Subcutaneous adipose tissue (tissue), 4 donors: ENCODE data around the gene GLI3. TPM values are rescaled to one million over a fixed set of nuclear protein-coding genes. Genes with fewer than 3 reads are reported as not detected.

Experiments used
- total RNA-seq, 4 donors: library from RNA; depleted of rRNA; stranded (reverse); fragments of >200 nt; gene quantifications; one replicate each; pipeline ENCODE4 v1.1.0, GENCODE V29; 2016
- TF ChIP-seq, protein P1 (sequence below): fragments of 450-650 bp; IDR thresholded peaks from one replicate; pipeline ENCODE4 v1.5.1; 2016; ENCODE audit warnings: low read depth, mild to moderate bottlenecking, control low read depth, antibody characterized with exemption, moderate library complexity

Gene GLI3
- total RNA-seq, 4 donors from 2014 or later: 11.6 to 16.8 (median 16.3) TPM

- TF ChIP-seq, protein P1, sequence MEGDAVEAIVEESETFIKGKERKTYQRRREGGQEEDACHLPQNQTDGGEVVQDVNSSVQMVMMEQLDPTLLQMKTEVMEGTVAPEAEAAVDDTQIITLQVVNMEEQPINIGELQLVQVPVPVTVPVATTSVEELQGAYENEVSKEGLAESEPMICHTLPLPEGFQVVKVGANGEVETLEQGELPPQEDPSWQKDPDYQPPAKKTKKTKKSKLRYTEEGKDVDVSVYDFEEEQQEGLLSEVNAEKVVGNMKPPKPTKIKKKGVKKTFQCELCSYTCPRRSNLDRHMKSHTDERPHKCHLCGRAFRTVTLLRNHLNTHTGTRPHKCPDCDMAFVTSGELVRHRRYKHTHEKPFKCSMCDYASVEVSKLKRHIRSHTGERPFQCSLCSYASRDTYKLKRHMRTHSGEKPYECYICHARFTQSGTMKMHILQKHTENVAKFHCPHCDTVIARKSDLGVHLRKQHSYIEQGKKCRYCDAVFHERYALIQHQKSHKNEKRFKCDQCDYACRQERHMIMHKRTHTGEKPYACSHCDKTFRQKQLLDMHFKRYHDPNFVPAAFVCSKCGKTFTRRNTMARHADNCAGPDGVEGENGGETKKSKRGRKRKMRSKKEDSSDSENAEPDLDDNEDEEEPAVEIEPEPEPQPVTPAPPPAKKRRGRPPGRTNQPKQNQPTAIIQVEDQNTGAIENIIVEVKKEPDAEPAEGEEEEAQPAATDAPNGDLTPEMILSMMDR: no peak
Measured at GRCh38 chr7:42082144-42082543, 154.9 kb downstream of the GLI3 start.

GRCh38 chr7:42081671-42082070 is 155.3 kb downstream of the GLI3 start:
- TF ChIP-seq, protein P1: no peak

- TF ChIP-seq, protein P1: no peak
Measured at GRCh38 chr7:42080841-42081586, 156.0 kb downstream of the GLI3 start.

DNA sequence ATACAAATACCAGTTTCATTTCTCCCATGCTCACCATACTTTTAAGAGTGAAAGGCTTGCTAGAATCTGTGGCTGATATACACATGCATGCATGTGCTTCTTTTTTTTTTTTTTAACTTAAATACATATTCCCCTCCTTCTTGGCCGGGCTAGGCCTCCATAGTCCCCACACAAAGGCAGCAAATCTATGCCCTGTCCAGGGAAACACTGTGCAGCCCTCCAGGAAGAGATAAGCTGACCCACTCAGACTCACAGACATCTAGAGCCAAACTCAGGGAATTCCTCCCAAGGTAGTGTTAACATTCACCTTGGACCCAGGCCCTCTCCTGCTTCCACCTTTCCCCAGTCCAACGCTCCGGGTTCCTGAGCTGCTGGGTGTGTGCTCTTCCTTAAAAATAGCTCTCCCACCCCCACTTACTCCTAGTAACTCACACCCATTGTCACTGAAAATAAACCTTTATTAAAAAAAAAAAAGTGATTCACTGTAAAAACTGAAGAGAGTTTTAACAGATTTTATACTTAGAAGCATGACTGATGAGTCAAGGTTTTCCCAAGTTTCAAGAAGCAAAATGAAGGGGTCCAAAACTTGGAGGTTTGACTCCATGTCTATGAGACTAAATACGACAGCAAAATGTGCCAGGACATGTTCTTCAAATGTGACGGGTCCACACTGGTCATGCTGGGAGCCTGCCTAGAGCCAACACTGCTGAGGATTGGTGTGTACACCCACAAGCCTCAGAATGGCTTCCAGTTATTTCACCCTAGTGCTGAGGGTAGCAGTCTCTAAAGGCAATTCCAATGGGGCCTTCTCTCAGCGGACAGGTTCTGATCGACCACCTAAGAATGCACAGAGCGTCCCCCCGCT is 159.5 kb downstream of the GLI3 start:
- TF ChIP-seq, protein P1: no peak

GRCh38 chr7:42076870-42077269 is 160.1 kb downstream of the GLI3 start:
- TF ChIP-seq, protein P1: no peak

DNA sequence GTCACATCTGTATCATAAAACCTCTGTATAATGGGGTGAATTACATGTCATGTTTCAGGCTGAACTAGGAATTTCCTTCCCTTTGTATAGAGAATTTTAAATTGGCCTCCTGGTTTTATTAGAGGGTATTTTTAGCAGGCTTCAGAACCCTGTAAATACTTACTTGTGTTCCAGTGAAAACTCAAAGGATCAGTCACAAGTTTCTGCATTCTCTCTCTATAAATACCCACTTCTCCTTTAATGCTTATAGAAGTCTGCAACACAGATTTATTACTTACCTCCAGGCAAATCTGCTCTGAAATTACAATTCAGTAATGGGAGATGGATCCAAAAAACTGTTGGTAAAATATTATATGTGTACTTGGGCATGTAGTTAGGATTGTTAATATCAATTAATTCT is 161.6 kb downstream of the GLI3 start:
- TF ChIP-seq, protein P1: no peak

- TF ChIP-seq, protein P1: no peak
Measured at GRCh38 chr7:42074076-42074475, 162.9 kb downstream of the GLI3 start.
